ENCODE measurements around the gene ADAMTS13.

ADAMTS13 gene

DNA sequence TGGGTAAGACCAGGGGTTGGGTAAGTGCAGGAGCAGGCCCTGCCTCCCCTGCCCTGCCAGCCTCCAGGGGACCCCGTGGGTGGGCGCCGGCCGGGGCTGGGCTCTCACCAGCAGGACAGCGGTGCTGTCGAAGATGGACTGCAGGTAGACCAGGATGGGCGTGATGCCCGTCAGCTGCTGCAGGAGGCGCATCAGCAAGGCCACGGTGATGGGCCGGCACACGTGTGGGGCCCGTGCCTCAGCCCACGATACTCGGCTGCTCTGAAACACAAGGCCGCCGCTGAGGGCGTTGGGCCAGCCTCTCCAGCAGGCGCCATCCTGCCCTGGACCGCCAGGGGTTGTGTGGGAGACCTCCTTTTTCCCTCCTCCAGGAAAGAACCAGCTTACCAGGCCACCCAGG lies 52.7 kb downstream of the ADAMTS13 start:
- DNase-seq: no peak

DNA sequence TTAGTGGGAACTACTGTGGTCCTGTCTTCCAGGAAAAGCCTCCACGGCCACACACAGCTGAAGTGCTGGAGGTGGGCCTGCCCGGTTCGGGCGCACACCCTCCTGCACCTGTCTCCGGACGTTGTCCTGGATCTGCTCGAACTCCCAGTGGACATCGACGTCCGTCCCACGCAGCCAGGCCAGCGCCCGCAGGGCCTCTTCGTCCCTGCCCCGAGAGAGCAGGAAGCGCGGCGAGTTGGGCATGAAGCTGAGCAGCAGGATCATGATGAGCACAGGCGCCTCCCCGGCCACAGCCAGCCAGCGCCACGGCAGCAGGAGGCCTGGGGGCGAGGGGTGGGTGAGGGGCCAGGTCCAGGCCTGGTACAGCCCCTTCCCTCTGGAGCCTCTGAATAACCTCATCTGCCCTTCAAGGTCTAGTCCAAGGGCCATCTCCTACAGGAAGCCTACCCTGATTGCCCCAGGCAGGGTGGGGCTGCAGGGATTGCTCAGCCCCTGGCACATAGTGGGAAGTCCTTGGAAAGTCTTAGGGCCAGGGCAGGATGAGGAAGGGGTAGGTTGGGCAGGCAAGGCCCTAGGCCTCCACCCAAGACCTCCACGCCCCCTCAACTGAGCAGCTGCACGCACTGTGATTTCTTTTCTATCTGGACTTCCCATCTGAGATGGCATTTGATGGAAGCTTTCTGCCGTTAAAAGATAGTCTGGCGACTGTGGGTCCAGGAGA lies 53.3 kb downstream of the ADAMTS13 start:
- no peak for DNase-seq

DNA sequence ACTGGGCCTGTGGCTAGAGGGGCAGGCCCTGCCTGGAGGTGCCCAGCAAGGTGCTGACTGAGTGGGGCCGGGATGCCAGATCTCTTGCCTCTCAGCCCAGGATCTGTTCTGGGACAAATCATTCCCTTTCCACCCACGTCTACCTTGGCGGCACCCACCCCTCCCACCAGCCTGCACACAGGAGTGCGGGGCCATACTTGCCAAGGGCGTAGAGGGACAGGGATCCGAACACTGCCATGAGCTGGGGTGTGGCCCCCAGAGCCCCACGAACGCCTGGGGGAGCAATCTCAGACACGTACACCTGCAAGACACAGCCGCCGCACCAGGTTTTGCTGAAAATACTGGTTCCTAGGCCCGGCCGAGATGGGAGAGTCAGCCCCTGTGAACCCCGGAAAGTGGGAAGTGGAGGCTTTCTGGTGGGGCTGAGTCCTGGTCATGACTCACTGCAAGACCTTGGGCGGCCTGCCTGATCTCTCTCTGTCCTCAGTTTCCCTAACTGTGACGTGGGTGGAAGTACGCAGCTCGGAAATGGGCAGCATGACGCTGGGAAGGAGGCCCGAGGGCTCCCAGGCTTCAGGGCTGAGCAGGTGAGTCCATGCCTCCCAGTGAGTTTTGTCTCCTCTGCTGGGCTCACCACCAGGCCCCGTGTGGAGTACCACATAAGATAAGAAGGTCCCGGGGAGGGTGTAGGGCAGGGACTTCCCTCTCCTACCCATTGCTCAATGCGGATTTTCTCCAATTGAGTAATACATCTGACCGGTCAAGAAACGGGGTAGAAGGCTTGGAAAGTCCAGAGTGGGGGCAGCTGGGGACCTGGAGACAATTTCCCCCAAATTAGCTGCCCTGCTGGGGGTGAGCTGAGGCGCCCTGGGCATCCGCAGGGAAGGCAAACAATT lies 54.1 kb downstream of the ADAMTS13 start:
- no peak for DNase-seq

GRCh38 chr9:133476941-133477340 lies 54.8 kb downstream of the ADAMTS13 start:
- no peak for DNase-seq

DNA sequence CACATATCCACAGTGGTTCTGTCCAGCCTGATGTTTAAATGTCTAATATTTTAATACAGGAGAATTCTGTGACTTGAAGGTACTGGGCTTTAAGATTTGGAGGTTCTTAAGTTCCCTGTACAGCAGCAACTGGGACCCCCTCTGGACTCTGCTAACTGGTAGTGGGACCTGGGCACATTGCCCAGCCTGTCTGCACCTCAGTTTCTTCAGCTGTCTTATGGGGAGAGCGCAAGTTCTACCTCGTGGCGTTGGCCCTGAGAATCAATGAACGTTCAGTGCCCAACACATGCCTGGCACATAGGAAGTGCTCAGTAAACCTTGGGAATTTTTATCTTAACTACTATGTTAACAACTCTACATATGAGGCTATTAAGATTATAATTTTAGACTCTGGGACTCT lies 55.3 kb downstream of the ADAMTS13 start:
- no peak for DNase-seq

DNA sequence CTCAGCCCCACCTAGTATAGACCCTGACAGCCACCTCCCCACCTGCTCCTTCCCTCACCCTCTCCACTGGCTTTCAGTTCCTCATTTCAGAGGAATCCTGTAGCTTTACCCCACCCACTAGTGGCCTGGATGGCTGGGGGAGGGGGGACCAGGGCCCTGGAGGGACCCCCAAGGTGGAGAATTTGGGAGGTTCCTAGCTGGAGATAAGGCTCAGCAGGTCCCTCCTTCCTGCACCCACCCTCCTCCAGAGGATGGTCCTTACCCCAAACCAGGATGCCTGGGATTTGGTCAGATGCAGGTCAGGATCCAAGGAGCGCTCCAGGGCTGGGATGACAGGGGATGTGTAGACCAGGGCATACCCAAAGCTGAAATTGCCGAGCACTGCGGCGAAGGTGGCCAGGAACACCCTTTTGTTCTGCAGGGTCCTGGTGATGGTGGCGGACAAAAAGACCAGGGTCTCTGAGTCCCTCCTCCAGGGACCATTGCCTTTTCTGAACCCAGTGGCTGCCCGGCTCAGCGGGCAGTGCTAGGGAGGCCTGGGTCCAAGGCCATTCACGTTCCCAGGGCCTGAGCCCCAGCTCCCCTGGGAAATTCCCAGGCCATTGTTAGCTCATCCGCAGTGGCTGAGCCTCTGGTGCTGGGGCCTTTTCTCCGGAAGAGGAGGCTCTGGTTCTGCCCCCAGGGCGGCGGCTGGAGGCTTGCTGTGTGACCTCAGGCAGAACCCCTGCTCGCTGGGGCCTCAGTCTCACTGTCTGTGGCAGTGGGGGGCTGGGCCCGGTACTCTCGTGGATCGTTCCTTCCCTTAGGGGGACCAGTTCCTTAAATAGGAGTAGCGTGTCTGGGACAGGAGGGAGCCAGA lies 56.1 kb downstream of the ADAMTS13 start:
- no peak for DNase-seq

DNA sequence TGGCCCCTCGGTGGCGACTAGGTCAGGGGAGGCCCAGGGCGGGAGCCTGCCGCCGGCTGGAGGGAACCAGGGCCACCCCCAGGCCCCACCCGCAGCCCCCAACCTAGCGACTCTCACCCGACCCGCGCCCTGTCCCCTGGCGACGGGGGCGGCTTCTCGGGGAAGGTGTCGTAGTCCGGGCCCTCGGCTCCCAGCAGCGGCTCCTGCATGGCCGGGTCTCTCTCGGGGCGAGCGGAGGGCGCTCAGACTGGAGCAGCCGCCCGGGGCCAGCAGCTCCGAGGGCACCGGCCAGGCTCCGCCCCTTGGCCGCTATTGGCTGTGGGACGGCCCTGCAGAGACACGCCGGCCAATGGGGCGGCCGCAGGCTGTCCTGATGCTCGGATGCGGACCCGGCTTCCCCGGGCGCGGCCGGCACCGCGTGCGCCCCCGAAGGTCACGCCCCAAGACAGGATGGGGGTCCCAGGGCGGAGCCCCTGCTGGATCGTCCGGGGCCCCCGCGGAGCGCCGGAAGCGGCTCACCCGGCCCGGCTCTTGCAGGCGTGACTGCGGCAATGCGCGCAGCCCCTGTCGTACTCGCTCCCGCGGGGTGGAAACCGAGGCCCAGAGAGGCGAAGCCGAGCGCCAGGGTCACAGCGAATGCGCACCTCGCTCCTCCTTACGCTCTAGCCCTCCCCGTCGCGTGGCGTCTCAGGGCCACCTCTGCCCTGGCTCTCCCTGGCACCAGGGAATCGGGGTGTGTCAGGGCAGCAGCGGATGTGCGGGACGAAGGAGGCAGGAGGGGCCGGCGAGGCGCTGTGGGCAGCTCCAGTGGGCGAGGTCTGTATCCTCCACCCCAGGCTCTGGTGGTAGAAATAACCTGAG lies 56.9 kb downstream of the ADAMTS13 start, which contains the start of gene SLC2A6:
SLC2A6 (minus strand) TSS at position 249 of the 861 bp plus-strand sequence; CDS start at position 209, 40 bp downstream.
- peak; percentile 89 for DNase-seq

DNA sequence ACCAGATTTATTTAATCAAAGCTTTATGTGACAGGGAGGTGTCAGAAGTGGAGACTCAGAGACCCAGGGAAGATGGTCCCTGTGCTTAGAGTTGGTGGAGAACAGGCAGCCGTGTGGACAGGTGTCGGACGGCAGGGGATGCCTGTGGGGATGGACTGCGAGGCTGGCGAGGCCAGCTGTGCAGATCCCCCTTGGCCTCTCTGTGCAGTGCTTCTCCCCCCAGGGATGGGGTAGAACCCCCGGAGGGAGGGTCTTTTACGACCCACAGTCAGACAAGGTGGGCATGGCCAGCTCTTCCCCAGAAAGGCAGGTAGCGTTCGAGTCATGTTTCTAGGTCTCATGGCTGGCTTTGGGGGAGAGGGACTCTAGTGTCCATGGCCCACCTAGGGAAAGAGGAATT lies 61.4 kb downstream of the ADAMTS13 start:
- DNase-seq: no peak

- no peak for DNase-seq
Observed at GRCh38 chr9:133484671-133485437, 62.7 kb downstream of the ADAMTS13 start.

- peak; percentile 30 for DNase-seq
Observed at GRCh38 chr9:133485531-133486260, 63.5 kb downstream of the ADAMTS13 start.

DNA sequence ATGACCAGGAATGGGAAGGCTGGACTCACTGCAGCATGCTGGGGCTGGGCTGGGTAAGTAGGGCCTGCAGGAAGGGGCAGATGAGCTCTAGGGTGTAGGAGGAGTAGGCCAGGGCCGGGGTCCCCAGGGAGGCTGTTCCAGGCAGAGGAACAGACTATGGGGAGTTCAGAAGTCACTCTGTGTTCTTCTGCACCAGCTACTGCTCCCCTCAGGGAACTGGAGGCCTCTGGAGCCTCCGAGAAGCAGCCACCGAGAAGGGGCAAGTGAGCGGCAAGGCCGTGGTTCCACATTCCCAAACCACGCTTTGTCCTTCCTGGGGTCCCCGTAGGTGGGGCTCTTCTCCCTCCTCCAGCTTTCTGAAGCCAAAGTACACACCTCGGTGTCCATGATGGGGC lies 65.2 kb downstream of the ADAMTS13 start:
- no peak for DNase-seq

DNA sequence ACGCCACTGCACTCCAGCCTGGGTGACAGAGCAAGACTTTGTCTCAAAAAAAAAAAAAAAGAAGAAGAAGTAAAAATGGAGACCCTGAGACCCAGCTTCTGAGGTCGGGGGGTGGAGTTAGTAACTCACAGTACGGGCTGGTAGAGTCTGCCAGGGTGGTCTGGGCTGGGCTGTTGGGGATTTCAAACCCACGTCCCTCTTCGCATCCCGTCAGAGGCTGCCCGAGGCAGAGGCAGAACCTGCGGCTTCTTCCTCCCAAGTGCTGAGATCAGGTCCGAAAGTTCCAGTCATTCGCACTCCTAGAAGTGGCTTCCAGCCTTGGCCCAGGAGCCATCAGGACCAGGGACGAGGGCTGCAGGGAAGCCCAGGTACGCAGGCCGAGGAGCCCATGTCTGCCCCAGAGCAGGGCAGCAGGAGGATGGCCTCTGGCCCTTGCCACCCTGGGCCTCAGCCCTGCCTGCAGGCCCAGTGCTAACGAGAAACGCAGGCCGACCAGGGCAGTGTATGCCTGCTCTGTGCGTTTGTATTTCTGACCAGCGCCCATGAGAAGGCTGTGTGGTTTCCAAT lies 66.6 kb downstream of the ADAMTS13 start:
- DNase-seq: no peak

DNA sequence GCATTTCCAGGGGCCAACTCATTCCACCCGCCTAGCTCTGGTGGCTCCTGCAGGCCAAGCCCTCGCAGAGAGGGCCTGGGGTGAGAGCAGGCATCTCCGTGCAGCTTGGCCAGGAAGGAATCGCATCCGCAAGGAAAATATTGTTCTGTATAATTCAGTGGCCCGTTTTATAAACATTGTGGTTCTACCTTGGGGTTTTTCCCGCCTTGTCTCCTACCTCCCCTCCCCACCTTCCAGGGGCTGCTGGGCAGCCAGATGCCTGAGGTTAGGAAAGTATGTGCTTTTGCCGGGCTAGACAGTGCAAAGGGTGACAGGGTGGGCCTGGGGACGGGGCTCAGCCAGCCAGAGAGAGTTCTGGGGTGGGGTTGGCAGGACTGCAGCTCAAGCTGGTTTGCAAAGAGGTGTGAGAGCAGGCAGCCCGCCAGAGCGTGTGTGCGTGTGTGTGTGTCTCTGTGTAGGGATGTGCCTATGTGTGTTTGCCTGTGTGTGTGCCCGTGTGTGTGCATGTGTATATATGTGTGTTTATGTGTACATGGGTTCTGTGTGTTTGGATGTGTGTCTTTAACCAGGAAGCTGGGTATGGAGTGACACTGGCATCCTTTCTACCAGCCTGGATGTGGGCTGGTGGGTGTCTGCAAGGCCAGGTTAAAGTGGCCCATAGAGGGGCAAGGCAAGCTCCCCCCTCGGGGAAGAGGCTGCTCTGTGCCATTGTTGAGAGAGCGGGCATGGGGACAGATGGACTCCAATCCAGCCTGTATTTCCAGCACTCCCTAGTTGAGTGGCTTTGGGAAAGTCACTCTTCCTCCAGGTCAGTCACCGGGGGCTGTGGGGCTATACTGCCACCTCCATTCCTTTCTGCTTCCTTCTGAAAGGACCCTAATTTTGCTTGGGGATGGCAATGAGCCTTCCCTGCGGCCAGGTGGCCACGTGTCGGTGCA lies 67.4 kb downstream of the ADAMTS13 start:
- DNase-seq: no peak

- DNase-seq: no peak
Observed at GRCh38 chr9:133490201-133490681, 68.1 kb downstream of the ADAMTS13 start.

DNA sequence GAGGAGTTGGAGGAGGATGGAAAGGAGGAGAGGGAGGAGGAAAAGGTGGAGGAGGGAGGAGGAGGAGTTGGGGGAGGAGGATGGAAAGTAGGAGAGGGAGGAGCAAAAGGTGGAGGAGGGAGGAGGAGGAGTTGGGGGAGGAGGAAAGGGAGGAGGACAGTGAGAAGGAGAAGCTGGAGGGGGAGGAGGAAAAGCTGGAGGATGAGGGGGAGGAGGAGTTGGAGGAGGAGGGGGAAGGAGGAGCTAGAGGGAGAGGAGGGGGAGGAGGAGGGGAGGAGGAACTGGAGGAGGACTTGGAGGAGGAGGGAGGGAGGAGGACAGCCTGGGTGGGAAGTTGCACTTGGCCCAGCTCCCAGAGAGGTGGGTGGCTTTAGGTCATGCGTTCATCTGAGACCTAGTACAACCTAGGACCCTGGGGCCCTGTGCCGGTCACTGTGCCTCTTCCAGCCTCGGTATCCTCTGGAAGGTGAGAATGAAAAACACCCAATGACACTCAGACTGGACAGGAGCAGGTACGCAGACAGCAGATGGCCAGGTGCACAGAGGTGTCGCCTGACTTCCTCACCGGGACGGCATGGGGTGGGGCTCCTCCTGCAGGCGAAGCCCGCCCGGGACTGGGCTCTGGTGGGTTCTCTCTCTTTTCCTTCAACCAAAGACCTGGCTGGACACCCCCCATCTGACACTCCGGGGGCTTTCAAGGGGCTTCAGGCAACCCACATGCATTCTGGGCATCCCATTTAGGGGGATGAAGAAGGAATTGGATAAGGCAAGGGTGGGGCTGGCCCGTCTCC lies 68.9 kb downstream of the ADAMTS13 start:
- no peak for DNase-seq

GRCh38 chr9:133491656-133491925 lies 69.4 kb downstream of the ADAMTS13 start:
- no peak for DNase-seq

DNA sequence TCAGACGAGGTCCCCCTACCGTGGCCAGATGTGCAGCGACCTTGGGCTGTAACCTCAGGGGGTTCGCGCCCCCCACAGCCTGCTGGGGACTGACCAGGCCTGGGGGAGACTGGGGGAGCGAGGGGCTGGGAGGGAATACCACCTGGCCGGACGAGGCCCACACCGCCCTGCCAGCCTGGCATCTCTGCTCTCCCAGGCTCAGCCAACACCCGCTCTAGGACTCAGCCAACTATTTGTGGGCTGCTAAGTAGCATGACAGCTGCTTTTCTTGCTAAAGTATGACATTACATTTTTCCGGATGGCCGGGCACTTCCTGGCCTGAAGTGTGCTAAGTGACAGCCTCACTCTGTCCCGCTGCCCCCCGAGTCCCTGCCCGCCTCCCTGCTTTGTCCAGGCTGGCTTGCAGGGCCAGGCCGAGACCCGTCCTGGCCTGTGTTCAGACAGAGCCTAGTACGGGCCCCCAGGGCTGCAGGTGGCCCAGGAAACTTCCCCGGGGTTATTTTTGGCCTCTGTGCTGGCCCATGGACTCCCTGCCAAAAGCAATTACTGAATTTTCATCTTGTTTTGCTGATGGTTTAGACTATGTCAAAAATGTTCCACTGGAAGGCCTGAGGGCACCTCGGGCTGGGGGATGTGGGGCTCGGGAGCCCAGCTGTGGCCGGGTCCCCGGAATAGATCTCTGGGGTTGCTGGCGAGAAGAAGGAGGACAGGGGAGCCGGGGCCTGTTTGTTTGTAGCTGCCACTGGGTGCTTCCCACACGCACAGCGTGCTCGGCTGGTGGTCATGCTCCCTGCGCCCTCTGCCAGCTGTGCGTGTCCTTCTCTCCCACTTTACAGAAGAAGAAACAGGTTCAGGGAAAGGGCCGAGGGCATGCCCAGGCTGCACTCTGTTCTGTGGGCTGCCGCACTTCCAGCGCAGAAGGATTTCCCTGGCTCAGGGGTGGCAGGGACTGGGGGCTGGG lies 70.2 kb downstream of the ADAMTS13 start:
- no peak for DNase-seq
